K562 (cell line): ENCODE results near the gene PDCL3. TPM values are rescaled to one million over a fixed set of nuclear protein-coding genes. Genes with fewer than 3 reads are reported as not detected.

Source experiments
- CBFA2T2 ChIP-seq: fragments of 450-650 bp; conservative IDR thresholded peaks from 2 replicates; pipeline ENCODE4 v1.6.1; 2017; ENCODE audit warnings: mild to moderate bottlenecking
- CCNT2 ChIP-seq: IDR thresholded peaks from 2 replicates; pipeline ENCODE4 v1.6.1; 2011; ENCODE audit warnings: borderline replicate concordance, low read depth, mild to moderate bottlenecking, moderate library complexity, mixed read lengths, low read length; ENCODE audit not compliant: insufficient read length; ENCODE audit errors: extremely low read depth
- DPF2 ChIP-seq: fragments of 450-650 bp; IDR thresholded peaks from 2 replicates; pipeline ENCODE4 v1.6.1; 2016
- ELF4 ChIP-seq: fragments of 450-650 bp; formaldehyde crosslinking; IDR thresholded peaks from 2 replicates; pipeline ENCODE4 v1.4.0; 2022; ENCODE audit warnings: missing genetic modification characterization
- HMBOX1 ChIP-seq: sonication (generic); IDR thresholded peaks from 2 replicates; pipeline ENCODE4 v1.6.1; 2016
- HMGN3 ChIP-seq: IDR thresholded peaks from 2 replicates; pipeline ENCODE4 v1.6.1; 2011; ENCODE audit warnings: borderline replicate concordance, low read depth, mild to moderate bottlenecking, mixed read lengths, low read length; ENCODE audit not compliant: insufficient read length; ENCODE audit errors: extremely low read depth
- HSF4 ChIP-seq: fragments of 250-450 bp; sonication (Bioruptor Pico); IDR thresholded peaks from 2 replicates; pipeline ENCODE4 v2.1.2; 2022; ENCODE audit warnings: mild to moderate bottlenecking, moderate library complexity, borderline replicate concordance
- MEF2A ChIP-seq: IDR thresholded peaks from 2 replicates; pipeline ENCODE4 v1.6.1; 2011; ENCODE audit warnings: low read depth, mild to moderate bottlenecking, low read length, moderate library complexity; ENCODE audit not compliant: control insufficient read depth
- POLR2AphosphoS5 ChIP-seq: IDR thresholded peaks from 2 replicates; pipeline ENCODE4 v1.6.1; 2011; ENCODE audit warnings: mild to moderate bottlenecking, low read depth, low read length, moderate library complexity; ENCODE audit not compliant: control insufficient read depth, insufficient read depth
- RBM22 ChIP-seq: fragments of 200-400 bp; formaldehyde crosslinking; IDR thresholded peaks from 2 replicates; pipeline ENCODE4 v1.6.1; 2018; ENCODE audit warnings: low read length, low read depth; ENCODE audit not compliant: poor library complexity, severe bottlenecking
- SMAD1 ChIP-seq: fragments of 150-350 bp; IDR thresholded peaks from 2 replicates; pipeline ENCODE4 v1.6.1; 2014; ENCODE audit warnings: low read length, low read depth; ENCODE audit not compliant: partially characterized antibody
- SMARCC2 ChIP-seq: fragments of 450-650 bp; IDR thresholded peaks from 2 replicates; pipeline ENCODE4 v1.6.1; 2017; ENCODE audit warnings: antibody characterized with exemption, moderate library complexity, mild to moderate bottlenecking, low read depth
- WHSC1 ChIP-seq: IDR thresholded peaks from one replicate; pipeline ENCODE4 v1.6.1; 2012; ENCODE audit warnings: low read length, control low read depth, inconsistent platforms
- ZBTB49 ChIP-seq: sonication (generic); formaldehyde crosslinking; IDR thresholded peaks from 2 replicates; pipeline ENCODE4 v1.8.0; 2022; ENCODE audit warnings: missing genetic modification reagents, mild to moderate bottlenecking, borderline replicate concordance
- ZKSCAN8 ChIP-seq: fragments of 200-800 bp; sonication (Bioruptor generic); IDR thresholded peaks from 2 replicates; pipeline ENCODE4 v1.6.1; 2016; ENCODE audit warnings: missing genetic modification characterization, missing compliant biosample characterization
- ZNF146 ChIP-seq: IDR thresholded peaks from one replicate; pipeline ENCODE4 v1.6.1; 2018; ENCODE audit warnings: missing compliant biosample characterization; ENCODE audit not compliant: unreplicated experiment
- polyA plus RNA-seq, 8 experiments: library from polyadenylated mRNA; depleted of rRNA in 4 of 8; stranded (reverse) in 5 of 8; unstranded in 3 of 8; fragments of >200 nt; fragmentation: Nextera tagmentation in 2 of 8; fragmentation: Illumina TruSeq in 1 of 8; extraction: Ambion mirVana in 2 of 8; extraction: Trizol in 1 of 8; gene quantifications; 2 replicates each; pipeline versions ENCODE4 v1.2.1 to v1.2.3, GENCODE V29; 2011 to 2014; ENCODE audit warnings: inconsistent platforms in 1 of 8, missing spikeins in 1 of 8
- total RNA-seq, 7 experiments: library from RNA; depleted of rRNA in 6 of 7; stranded (reverse); fragments of >200 nt in 6 of 7; fragmentation: Illumina TruSeq in 2 of 7; extraction: Trizol in 2 of 7; gene quantifications; 2 replicates each; pipeline versions ENCODE4 v1.2.1 to v1.2.3, GENCODE V29; 2011 to 2021; ENCODE audit warnings: low replicate concordance in 1 of 7
- TF ChIP-seq, protein P1 (sequence below), 2 experiments: fragments of 450-650 bp in 1 of 2; sonication (generic) in 1 of 2; formaldehyde crosslinking in 1 of 2; IDR thresholded peaks in 1 of 2; conservative IDR thresholded peaks in 1 of 2; 2 replicates each; pipeline versions ENCODE4 v1.6.1 to v1.8.1; 2016 to 2023; ENCODE audit warnings: mild to moderate bottlenecking in 2 of 2, moderate library complexity in 2 of 2, inconsistent platforms in 1 of 2, missing genetic modification reagents in 1 of 2
- TF ChIP-seq, protein P2 (sequence below): sonication (generic); formaldehyde crosslinking; IDR thresholded peaks from 2 replicates; pipeline ENCODE4 v1.8.1; 2023; ENCODE audit warnings: missing genetic modification reagents, mild to moderate bottlenecking, borderline replicate concordance

The PDCL3 gene
- total and polyA plus RNA-seq, 9 of the 15 experiments (the other 6 are each of a cell fraction or from before 2014, with no cell fraction given) = 16.6 to 76.7 (median 26.9) TPM

GRCh38 chr2:100513650-100514049 is 49.1 kb upstream of the PDCL3 start (continued):
- no peak for TF ChIP-seq SMAD1
- TF ChIP-seq POLR2AphosphoS5 = peak; percentile 83; the same call in 1 of the 2 replicates
- peak; percentile 91 for TF ChIP-seq CBFA2T2
- 0 out of 2 replicates have a peak, but pooled peaks have one; percentile 4 for TF ChIP-seq ELF4
- TF ChIP-seq MEF2A = no peak
- TF ChIP-seq ZKSCAN8 (CRISPR knock-in tag) = no peak
- no peak for TF ChIP-seq WHSC1
- TF ChIP-seq ZBTB49 (CRISPR knock-in tag) = no peak
- peak; percentile 91 for TF ChIP-seq DPF2
- TF ChIP-seq, protein P1, sequence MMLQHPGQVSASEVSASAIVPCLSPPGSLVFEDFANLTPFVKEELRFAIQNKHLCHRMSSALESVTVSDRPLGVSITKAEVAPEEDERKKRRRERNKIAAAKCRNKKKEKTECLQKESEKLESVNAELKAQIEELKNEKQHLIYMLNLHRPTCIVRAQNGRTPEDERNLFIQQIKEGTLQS (IDR thresholded peaks at IDR 0.05) = peak; percentile 58; the same call in 1 of the 2 replicates
- TF ChIP-seq, protein P1 (CRISPR knock-in tag; conservative IDR thresholded peaks at IDR 0.05) = no peak
- TF ChIP-seq HSF4 = no peak
- no peak for TF ChIP-seq ZNF146 (CRISPR knock-in tag)
- no peak for TF ChIP-seq HMGN3
- TF ChIP-seq HMBOX1 = peak; percentile 57; the same call in 1 of the 2 replicates
- TF ChIP-seq CCNT2 = peak; percentile 38
- TF ChIP-seq SMARCC2 = peak; percentile 68; the same call in 1 of the 2 replicates
- TF ChIP-seq RBM22 = no peak
- TF ChIP-seq, protein P2, sequence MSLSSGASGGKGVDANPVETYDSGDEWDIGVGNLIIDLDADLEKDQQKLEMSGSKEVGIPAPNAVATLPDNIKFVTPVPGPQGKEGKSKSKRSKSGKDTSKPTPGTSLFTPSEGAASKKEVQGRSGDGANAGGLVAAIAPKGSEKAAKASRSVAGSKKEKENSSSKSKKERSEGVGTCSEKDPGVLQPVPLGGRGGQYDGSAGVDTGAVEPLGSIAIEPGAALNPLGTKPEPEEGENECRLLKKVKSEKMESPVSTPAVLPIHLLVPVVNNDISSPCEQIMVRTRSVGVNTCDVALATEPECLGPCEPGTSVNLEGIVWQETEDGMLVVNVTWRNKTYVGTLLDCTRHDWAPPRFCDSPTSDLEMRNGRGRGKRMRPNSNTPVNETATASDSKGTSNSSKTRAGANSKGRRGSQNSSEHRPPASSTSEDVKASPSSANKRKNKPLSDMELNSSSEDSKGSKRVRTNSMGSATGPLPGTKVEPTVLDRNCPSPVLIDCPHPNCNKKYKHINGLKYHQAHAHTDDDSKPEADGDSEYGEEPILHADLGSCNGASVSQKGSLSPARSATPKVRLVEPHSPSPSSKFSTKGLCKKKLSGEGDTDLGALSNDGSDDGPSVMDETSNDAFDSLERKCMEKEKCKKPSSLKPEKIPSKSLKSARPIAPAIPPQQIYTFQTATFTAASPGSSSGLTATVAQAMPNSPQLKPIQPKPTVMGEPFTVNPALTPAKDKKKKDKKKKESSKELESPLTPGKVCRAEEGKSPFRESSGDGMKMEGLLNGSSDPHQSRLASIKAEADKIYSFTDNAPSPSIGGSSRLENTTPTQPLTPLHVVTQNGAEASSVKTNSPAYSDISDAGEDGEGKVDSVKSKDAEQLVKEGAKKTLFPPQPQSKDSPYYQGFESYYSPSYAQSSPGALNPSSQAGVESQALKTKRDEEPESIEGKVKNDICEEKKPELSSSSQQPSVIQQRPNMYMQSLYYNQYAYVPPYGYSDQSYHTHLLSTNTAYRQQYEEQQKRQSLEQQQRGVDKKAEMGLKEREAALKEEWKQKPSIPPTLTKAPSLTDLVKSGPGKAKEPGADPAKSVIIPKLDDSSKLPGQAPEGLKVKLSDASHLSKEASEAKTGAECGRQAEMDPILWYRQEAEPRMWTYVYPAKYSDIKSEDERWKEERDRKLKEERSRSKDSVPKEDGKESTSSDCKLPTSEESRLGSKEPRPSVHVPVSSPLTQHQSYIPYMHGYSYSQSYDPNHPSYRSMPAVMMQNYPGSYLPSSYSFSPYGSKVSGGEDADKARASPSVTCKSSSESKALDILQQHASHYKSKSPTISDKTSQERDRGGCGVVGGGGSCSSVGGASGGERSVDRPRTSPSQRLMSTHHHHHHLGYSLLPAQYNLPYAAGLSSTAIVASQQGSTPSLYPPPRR (CRISPR knock-in tag) = no peak
